ENCODE measurements around the gene VPS52. TPM values are rescaled to one million over a fixed set of nuclear protein-coding genes. Genes with fewer than 3 reads are reported as not detected.
A peak's percentile ranks its signal among the peaks of the same experiment; 100 is the strongest.
"Not testable (repeated sequence)": the region's sequence is repeated elsewhere in the genome, so short reads cannot be mapped to it uniquely, and the experiment has no call there.

VPS52 gene
- total RNA-seq, 1 donor from 2014 or later = 35.1 TPM

GRCh38 chr6:33301877-33302276 lies 30.2 kb upstream of the VPS52 start:
- DNase-seq = no peak

DNA sequence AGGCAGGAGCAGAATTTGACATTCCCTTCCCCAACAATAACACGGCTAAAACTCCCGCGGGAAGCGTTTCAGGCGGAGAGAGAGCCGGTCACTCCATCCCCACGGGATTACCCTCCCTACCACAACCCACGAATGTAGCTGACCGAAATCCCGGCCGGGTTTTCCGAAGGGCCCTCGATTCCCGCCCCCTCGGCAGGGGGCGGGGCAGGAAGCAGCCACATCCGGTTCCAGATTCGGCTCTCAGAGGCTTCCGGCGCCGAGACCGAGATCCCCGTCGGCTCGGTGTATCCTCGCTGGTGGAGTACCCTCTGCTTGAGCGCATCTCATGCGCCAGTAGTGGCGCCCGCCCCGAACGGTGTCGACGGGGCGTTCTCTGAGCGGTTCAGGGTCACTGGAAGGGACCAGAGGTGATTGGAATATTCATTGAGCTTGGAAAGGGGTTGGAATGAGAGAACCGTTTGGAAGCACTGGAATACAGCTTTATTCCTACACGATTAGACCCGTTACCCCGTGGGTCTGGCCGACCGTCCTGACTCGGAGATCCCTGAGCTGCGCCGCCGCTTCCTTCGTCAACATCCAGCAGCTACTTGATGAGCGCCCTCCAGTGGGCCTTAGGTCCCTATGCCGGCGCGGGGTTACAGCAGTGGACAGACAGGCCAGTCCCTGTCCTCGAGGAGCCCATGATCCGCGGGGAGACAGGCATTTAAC lies 27.7 kb upstream of the VPS52 start:
- peak; percentile 87 for DNase-seq

GRCh38 chr6:33298773-33299236 lies 27.1 kb upstream of the VPS52 start, which contains the start of gene RGL2:
Gene RGL2, minus strand, starts transcription at chr6:33298942. Its CDS starts 332 bp downstream, at chr6:33298610.
- peak; percentile 71 for DNase-seq

- DNase-seq = peak; percentile 17
Measured at GRCh38 chr6:33297956-33298772, 26.5 kb upstream of the VPS52 start.

- DNase-seq = no peak
Measured at GRCh38 chr6:33297406-33297955, 25.8 kb upstream of the VPS52 start.

DNA sequence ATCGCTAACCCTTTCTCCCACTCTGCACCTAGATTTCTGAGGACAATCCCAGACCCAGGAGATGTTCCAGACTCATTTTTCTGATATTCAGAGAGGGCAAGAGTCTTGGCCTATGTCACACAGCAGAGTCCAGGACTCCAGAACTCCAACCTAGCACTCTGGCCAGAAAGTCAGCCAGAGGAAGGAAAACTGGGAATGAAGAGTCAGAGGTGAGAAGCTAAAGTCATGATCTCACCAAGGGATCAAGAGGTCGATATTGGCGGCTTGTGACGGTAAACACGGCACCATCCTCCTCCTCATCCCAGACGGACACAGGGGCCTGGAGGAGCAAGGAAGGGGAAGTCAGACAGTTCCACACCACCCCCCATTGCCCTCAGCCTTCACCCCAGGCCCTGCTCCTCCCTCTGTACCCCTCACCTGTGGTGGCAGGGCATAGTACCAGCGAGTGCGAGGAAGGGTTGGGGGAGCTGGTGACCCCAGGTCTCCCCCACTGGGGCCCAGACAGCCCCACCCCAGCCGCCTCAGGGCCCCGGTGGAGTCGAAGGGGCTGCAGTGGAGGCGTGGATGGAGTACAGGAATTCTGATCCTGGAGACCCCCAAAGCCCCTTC lies 25.2 kb upstream of the VPS52 start:
- DNase-seq = no peak

DNA sequence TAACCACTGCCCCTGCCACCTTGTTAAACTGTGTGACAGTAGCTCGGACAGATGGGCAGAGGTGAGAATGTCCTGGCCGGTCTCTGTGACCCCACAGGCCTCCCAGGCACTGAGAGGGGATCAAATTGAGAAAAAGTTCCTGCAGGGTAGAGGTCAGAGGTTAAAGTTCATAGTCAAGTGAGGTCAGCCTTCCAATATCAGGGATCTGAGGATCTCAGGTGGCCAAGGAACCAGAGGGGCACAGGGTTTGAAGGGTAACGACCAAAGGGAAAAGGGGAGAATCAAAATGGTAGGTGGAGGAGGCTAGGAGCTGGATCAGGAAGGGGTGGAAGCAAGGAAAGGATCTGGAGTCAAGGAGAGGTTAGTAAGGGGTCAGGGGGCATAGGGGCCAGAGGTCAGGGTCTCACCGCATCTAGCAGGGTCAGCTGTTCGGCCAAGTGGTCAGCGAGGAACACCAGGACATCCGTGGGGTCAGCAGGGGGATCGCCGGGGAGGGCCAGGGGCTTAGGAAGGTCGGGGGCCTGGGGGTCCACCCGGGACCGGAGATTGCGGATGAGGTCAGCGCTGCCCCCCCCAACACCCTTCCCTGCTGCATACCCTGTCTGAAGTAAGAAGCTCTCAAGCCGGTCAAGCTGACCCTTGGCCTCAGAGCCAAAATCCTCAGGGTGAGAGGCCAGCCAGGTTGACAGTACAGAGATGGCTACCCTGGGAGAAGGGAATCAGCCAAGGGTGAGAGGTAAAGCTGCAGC lies 24.1 kb upstream of the VPS52 start:
- no peak for DNase-seq

DNA sequence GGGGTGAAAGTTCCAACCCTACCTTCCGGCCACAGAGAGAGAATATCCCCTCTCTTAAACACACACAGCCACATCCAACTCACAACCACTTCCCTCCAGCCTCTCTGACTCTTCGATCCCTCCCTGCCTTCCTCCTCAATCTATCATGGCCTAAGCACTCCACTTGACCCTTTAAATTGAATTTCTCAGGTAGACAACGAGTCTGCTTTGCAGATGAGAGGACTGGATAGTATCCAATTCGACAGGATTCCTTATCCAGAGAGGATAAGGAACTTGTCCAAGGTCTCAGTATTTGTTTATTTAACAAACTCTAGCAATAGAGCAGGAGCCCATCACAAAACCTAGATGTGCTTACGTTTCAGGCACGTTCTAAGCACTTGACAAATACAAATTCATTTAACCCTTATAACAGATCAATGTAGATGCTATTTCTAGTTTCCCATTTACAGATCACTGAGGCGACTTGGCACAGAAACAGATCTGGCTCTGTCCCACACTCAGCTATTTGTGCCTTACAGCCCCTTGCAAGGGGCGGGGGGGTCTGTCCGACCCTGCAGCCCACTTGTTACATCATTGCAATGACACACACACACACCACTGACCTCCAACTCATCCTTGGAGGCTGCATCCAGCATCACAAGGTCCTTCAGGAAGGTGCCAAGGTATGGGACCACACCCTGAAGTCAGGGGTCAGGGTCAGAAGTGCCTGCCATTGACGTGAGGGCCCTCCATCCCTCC lies 22.6 kb upstream of the VPS52 start:
- no peak for DNase-seq

- no peak for DNase-seq
Measured at GRCh38 chr6:33292996-33293682, 21.5 kb upstream of the VPS52 start.

DNA sequence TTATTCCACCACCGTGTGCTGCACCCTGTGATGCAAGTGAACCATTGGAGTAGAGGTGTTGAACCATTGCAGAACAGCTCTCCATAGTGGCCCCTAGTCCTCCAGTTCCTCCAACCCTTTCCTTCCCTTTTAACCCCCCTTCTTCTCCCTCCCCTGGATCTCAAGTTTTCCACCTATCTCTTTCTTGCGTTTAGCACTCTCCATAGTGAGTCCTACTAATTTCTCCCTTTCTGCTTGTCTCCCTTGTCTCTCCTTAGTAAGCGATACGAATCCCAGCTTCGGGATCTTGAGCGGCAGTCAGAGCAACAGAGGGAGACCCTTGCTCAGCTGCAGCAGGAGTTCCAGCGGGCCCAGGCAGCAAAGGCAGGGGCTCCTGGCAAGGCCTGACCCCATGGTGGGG lies 18.8 kb upstream of the VPS52 start:
- DNase-seq = no peak

GRCh38 chr6:33289784-33290315 lies 18.2 kb upstream of the VPS52 start:
- no peak for DNase-seq

- DNase-seq = peak; percentile 84
Measured at GRCh38 chr6:33288921-33289783, 17.5 kb upstream of the VPS52 start, which contains the start of the genes PFDN6 and WDR46. Gene PFDN6, plus strand, starts transcription at chr6:33289601. Its CDS starts 256 bp downstream, at chr6:33289857. Gene WDR46, minus strand, starts transcription at chr6:33289239. Its CDS starts 69 bp downstream, at chr6:33289170.

DNA sequence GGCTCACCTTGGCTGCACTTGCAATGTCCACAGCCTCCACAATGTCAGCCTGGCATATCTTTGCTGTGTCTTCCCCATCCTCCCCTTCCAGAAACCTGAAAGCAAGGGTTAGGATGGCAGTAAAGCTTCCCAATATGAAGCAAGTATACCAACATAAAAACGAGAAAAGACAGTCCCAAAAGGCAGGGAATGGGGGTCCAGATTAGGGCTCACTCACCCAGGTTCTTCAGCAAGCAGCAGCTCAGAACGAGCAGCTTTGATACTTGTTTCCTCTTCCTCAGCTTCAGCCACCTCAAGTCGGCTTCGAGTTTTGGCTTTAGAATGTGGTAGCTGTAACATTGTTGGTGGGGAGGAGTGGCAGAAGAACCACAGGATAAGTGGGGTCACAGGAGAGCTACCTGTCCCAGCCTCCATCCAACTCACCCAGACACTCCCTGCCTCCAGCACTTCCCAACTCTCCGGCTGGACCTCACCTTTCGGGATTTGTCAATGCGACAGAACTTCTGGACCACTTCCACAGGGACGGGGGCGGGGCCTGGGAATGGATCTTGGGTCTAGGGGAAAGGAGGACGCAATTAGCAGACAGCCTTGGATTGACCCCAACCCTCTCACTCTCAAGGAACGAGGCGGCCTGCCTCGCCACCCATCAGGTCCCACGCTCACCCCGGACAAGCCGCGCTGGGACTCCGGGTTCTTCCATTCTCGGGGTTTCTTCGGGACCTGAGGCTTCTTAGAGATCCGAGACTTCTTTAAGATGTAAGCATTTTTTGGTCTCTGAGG lies 16.7 kb upstream of the VPS52 start:
- DNase-seq = no peak

GRCh38 chr6:33286946-33287914 lies 15.6 kb upstream of the VPS52 start:
- no peak for DNase-seq

DNA sequence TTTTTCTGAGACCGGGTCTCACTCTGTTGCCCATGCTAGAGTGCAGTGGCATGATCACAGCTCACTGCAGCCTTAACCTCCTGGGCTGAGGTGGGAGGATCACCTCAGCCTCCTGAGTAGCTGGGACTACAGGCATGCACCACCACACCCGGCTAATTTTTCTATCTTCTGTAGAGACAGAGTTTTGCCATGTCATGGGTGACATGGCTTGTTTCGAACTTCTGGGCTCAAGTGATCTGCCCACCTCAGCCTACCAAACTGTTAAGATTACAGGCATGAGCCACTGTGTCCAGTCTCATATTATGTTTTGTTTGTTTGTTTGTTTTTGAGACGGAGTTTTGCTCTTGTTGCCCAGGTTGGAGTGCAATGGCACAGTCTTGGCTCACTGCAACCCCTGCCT lies 13.5 kb upstream of the VPS52 start:
- DNase-seq = not testable (repeated sequence)

GRCh38 chr6:33280539-33280938 lies 8.9 kb upstream of the VPS52 start:
- DNase-seq = no peak

DNA sequence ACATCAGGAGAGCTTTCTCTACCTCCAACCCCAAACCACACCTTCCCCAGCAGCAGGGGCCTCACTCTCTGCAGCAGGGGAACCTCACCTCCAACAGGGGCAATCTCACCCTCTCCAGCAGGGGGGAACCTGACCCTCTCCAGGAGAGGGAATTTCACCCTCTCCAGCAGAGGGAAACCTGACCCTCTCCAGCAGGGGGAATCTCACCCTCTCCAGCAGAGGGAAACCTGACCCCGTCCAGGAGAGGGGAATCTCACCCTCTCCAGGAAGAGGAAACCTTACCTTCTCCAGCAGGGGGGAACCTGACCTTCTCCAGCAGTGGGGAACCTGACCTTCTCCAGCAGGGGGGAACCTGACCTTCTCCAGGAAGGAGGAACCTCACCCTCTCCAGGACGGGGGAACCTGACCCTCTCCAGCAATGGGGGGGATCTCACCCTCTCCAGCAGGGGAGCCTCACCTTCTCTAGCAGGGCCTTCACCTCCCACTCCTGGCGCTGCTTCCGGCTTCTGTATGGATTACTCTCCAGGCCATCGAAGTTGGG lies 8.4 kb upstream of the VPS52 start:
- no peak for DNase-seq
